GM12873 (cell line): ENCODE data around the gene ZNF296.

ENCODE experiments used
- TF ChIP-seq, protein P1 (sequence below): IDR thresholded peaks from 2 replicates; pipeline ENCODE4 v1.5.1; 2012; ENCODE audit warnings: low read depth, mild to moderate bottlenecking, moderate library complexity, low read length, control low read depth; ENCODE audit not compliant: insufficient read depth; ENCODE audit errors: missing control alignments

Gene ZNF296

DNA sequence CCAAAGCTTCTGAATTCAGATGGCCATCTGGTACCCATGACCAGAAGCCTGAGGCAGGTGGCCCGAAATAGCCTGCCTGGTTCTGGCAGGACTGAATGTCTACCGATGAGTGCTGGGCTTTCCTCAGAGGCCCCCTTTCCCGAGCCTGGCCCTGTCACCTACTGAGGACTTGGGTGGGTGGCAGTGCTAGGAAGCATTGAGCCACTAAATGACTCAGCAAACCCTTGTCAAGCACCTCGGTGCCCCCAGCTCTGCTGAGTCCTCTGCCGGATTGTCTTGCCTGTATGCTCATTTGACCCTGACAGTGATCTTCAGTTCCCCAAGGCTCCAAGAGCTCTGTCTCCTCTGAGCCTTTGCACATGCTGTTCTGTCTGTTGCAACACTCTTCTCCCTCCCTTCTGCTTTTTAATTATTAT is 34.6 kb upstream of the ZNF296 start:
- TF ChIP-seq, protein P1, sequence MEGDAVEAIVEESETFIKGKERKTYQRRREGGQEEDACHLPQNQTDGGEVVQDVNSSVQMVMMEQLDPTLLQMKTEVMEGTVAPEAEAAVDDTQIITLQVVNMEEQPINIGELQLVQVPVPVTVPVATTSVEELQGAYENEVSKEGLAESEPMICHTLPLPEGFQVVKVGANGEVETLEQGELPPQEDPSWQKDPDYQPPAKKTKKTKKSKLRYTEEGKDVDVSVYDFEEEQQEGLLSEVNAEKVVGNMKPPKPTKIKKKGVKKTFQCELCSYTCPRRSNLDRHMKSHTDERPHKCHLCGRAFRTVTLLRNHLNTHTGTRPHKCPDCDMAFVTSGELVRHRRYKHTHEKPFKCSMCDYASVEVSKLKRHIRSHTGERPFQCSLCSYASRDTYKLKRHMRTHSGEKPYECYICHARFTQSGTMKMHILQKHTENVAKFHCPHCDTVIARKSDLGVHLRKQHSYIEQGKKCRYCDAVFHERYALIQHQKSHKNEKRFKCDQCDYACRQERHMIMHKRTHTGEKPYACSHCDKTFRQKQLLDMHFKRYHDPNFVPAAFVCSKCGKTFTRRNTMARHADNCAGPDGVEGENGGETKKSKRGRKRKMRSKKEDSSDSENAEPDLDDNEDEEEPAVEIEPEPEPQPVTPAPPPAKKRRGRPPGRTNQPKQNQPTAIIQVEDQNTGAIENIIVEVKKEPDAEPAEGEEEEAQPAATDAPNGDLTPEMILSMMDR: no peak

DNA sequence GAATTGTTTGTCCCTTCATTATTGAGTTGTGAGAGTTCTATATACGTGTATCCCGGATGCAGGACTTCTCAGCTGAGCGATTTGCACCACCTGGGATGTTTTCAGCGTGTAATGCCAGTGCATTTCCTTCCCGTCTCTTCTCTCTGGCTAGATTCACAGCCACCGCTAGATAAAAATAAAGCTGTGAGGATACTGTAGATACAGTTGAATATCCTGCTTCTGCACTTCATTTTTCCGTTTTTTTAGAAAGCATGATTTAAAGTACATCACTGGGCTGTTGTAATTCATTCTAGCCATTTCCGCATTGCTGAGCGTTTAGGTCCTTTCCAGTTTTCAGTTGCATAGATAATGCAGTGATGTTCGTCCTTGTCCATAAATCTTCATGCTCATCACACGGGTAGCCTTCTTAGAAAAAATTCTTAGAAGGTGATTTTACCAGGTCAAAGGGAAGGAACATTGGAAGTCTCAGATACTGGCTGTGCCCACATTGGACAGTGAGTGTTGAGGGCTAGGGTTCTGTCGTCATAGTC is 31.4 kb upstream of the ZNF296 start:
- TF ChIP-seq, protein P1: no peak

DNA sequence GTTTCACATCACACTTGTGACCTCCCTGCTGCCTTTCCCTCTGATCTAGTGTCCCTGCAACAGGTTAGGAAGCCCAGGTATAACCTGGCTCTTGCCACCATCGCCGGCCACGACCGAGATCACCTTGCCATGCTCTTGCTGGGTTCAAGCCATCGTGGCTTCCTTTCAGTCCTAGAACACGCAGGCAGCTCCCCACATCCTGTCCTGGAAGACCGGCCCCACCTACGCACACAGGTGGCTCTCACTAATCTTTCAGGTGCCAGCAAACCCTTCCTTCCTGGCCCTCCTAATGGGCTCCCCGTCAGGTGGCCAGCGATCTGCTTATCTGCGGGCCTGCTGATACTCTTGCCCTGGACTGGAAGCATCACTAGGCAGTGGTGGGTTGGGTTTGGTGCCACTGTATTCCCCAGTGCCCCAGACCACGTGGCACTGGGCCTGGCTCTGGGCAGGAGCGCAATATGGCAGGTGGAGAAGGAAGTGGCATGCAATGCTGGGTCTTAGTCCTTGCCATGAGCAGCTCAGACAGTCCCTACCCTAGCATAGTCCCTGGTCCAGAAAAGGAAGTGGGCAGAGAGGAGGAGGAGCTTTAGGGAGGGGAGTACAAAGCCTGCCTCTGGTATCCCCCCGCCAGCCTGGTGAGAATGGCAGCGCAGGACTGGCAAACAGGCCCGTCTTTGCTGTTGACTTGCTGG is 28.5 kb upstream of the ZNF296 start:
- TF ChIP-seq, protein P1: no peak

DNA sequence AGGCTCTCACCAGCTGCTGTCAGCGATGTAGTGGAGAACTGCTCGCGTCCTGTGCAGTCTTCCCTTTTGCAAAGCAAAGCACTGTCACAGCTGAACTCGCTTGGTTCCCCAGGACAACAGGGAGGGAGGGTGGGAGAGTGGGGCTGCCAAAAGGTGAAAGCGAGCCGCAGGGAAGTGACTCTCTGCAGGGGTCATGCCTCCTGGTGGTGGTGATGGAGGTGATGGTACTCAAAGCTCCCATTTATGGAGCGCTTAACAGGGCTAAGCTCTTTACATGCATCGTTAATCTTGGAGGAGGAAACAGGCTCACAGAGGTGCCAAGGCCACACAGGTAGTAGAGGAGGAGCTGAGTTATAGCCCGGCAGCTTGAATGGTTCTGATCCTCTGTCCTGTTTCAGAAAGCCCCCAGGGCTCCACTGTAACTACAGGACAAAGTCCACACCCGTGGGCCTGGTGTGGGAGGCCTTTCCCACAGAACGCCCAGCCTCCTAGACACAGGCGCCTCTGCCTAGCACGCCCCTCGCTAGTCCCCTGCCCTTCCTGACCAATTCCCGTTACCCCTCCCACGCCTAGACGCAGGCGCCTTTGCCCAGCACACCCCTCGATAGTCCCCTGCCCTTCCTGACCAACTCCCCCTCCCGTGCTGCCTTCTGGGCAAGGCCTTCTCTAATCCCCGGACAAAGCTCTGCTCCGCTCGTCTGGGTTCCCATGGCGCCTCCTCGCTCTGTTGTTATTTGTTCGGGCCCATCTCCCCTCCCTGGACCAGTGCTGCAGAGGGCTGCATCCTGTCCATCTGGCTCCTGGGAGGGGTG is 27.4 kb upstream of the ZNF296 start:
- TF ChIP-seq, protein P1: no peak

DNA sequence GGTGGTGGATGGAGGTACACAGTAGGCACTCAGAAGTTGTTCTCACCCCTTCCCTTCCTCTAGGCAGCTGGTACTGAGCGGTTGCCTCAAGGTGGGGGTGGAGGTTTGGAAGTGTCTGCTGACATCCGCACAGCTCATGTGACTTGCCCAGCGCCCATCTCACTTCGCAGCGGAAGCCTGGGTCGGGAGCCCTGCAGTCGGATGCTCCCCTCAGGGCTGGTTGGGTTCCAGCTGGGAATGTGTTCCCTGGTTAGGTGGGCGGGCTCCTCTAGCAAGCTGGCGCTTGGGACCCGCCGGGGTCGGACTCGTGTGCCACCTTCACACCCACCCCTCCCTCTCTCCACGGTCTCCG is 26.9 kb upstream of the ZNF296 start:
- TF ChIP-seq, protein P1: no peak

DNA sequence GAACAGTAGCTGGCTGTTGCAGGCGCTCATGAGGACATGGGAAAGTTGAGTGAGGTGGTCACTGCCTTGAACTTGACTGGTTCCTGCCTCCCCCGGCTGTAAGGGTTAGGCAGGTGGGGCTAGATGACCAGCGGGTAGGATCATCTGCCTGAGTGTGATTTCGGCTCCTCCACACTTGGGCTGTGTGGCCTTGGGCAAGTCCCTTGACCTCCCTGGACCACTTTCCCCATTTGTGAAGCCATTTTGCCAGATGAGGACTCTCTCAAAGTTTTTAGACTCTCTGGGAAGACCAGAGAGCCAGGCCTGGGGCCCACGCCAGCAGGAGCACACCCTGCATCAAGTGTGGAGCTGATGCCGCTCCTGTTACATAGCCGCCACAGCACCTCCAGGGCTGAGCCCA is 26.2 kb upstream of the ZNF296 start:
- TF ChIP-seq, protein P1: no peak

DNA sequence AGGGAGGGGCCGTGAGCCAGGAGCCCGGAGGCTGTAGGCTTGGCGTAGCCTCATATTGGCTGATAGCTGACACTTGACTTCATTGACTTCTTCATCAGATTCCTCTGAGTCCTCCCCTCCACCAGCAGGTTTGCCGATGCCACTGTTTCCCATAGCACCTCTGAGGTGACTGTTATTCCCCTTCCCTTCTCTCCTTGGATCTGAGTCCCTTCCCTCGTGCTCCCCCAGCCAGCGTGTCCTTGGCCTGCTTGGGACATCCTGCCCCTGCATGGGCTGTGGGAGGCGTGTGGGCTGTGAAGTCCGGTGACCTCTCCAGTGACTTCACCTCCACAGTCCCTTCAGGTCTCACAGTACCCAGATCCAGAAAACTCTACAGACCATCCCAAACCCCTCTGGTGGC is 25.5 kb upstream of the ZNF296 start:
- TF ChIP-seq, protein P1: no peak
